Activated CD8-positive, alpha-beta T cell treated with anti-CD3 and anti-CD28 coated beads, Interleukin-2, amount 10 ng/mL, durations not matched to agents 7 days and 5 days (primary cell): ENCODE data around the gene IFI27. TPM values are rescaled to one million over a fixed set of nuclear protein-coding genes. Genes with fewer than 3 reads are reported as not detected.

Source experiments
- ATAC-seq: fragments of 150-1000 bp; cut with Tn5 transposase; one replicate; pipeline ENCODE4 v1.10.0; 2021; ENCODE audit warnings: moderate library complexity
- CTCF ChIA-PET: fragments of 350-600 bp; sonication (Branson Sonifier 250); formaldehyde crosslinking; loops from one replicate; lab custom pipeline; 2021; ENCODE audit warnings: antibody characterized with exemption; lab: Charles Lee
- POLR2A ChIA-PET: fragments of 350-600 bp; sonication (Branson Sonifier 250); formaldehyde crosslinking; loops from one replicate; lab custom pipeline; 2021; ENCODE audit warnings: antibody characterized with exemption; lab: Charles Lee
- DNase-seq: peaks from one replicate; pipeline ENCODE4 v3.0.0-alpha.2; 2020
- H3K27ac Mint-ChIP-seq: one replicate; pipeline ENCODE4 v1.8.0; 2021; ENCODE audit warnings: mild to moderate bottlenecking, mixed read lengths
- H3K27me3 Mint-ChIP-seq: one replicate; pipeline ENCODE4 v1.8.0; 2021; ENCODE audit warnings: low read depth, mixed read lengths
- H3K36me3 Mint-ChIP-seq: one replicate; pipeline ENCODE4 v1.8.0; 2021; ENCODE audit warnings: low read depth, mixed read lengths
- H3K4me1 Mint-ChIP-seq: one replicate; pipeline ENCODE4 v1.8.0; 2021; ENCODE audit warnings: low read depth, mixed read lengths
- H3K4me3 Mint-ChIP-seq: one replicate; pipeline ENCODE4 v1.8.0; 2021; ENCODE audit warnings: mild to moderate bottlenecking, mixed read lengths
- H3K9me3 Mint-ChIP-seq: one replicate; pipeline ENCODE4 v1.8.0; 2022; ENCODE audit warnings: mixed read lengths; ENCODE audit not compliant: insufficient read depth
- total RNA-seq, 2 experiments: library from RNA; stranded (reverse); gene quantifications; one replicate each; pipeline ENCODE4 v1.2.3, GENCODE V29; 2021

IFI27 gene
- total RNA-seq, 2 experiments from 2014 or later: 116 to 129 TPM

DNA sequence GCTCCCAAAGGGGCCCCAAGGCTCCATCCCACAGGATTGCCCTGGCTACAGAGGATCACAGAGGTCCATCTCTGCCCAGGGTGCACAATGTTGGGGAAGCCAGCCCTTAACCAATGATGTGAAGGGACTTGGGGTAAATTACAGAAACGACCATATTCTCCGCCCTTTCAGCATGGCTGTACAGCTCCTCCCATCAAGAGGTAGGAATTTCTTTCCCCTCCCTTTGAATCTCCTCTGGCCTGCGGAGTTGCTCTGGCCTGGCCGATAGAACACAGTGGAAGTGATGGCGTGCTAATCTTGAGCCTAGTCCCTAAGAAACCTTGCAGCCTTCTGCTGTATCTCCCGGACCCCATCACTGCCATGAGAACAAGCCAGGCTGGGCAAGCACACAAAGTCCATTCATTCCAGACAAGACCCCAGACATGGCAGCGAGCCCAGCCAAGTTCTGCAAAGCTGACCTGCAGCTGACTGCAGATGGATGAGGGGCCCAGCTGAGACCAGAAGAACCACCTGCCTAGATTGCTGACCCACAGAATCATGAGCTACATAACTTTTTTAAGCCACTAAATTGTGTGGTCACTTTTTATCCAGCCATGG lies 6.9 kb upstream of the IFI27 start:
- Mint-ChIP-seq H3K4me1 (no peaks in the 10 kb centered on the region), H3K4me3 (no peak overlapping the region), H3K27ac (no peak overlapping the region), H3K27me3 (no peaks in the 10 kb centered on the region), H3K36me3 (peaks cover 6% of the 10 kb centered on the region), H3K9me3 (no peaks in the 10 kb centered on the region)
- POLR2A ChIA-PET: interaction anchor here (0.8 to 1.3 kb wide), 2 partner anchors 8 to 154 kb away, joined by 3 read pairs; no protein-coding TSS in a partner anchor
- ATAC-seq (no peak), DNase-seq (no peak)
- CTCF ChIA-PET: interaction anchor here (0.7 to 2.3 kb wide), 3 partner anchors 26 to 164 kb away, joined by 3 to 6 read pairs (median 6); partner anchors contain the start of gene IFI27L2

DNA sequence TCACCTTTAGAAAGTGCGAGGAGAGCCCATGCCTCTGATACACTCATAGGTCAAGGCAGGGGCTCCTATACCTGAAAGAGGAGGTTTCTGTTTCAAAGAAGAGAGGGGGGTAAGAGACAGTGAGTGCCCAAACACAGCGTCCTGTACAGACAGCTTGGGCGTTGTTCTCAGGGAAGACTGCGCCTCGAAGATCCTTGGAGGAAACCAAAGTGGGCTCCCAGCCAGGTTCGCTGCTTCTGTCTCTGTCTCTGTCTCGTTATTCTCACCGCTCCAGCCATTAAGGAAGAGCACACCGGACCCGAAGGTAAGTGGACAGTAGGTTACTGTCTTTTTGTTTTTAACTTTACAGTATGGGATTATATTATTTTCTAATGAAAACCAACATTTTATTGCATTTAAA lies 5.8 kb upstream of the IFI27 start:
- no peak for DNase-seq
- no peak for ATAC-seq
- H3K9me3 Mint-ChIP-seq: no peaks in the 10 kb centered on the region
- no peaks in the 10 kb centered on the region for H3K27me3 Mint-ChIP-seq
- POLR2A ChIA-PET: no interaction called here
- CTCF ChIA-PET: interaction anchor here (1.7 to 2.3 kb wide), 2 partner anchors 32 to 165 kb away, joined by 6 read pairs; no protein-coding TSS in a partner anchor
- no peak overlapping the region for H3K4me3 Mint-ChIP-seq
- peaks cover 3% of the 10 kb centered on the region for H3K4me1 Mint-ChIP-seq
- no peak overlapping the region for H3K27ac Mint-ChIP-seq
- H3K36me3 Mint-ChIP-seq: peaks cover 4% of the 10 kb centered on the region

DNA sequence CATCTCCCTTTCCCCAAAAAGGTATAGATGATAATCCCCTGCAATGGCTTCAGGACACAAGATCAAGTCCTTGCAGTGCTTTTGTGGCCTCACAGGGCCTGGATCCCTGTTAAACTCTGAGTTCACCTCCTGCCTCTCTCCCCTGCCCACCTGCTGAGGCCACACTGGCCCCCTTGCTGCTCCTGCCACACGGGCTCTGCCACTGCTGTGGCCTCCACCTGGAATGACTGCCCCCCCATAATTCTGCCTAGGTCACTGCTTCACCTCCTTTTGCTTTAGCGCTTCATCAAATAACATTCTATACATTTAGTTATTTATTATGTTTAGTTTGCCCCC lies 653 bp upstream of the IFI27 start:
- DNase-seq (no peak), ATAC-seq (no peak)
- H3K27me3 Mint-ChIP-seq: no peaks in the 10 kb centered on the region
- POLR2A ChIA-PET: no interaction called here
- peak overlapping the region; percentile 64 for H3K27ac Mint-ChIP-seq
- peaks cover 10% of the 10 kb centered on the region for H3K36me3 Mint-ChIP-seq
- H3K9me3 Mint-ChIP-seq: no peaks in the 10 kb centered on the region
- peaks cover 33% of the 10 kb centered on the region for H3K4me1 Mint-ChIP-seq
- CTCF ChIA-PET: no interaction called here
- no peak overlapping the region for H3K4me3 Mint-ChIP-seq

DNA sequence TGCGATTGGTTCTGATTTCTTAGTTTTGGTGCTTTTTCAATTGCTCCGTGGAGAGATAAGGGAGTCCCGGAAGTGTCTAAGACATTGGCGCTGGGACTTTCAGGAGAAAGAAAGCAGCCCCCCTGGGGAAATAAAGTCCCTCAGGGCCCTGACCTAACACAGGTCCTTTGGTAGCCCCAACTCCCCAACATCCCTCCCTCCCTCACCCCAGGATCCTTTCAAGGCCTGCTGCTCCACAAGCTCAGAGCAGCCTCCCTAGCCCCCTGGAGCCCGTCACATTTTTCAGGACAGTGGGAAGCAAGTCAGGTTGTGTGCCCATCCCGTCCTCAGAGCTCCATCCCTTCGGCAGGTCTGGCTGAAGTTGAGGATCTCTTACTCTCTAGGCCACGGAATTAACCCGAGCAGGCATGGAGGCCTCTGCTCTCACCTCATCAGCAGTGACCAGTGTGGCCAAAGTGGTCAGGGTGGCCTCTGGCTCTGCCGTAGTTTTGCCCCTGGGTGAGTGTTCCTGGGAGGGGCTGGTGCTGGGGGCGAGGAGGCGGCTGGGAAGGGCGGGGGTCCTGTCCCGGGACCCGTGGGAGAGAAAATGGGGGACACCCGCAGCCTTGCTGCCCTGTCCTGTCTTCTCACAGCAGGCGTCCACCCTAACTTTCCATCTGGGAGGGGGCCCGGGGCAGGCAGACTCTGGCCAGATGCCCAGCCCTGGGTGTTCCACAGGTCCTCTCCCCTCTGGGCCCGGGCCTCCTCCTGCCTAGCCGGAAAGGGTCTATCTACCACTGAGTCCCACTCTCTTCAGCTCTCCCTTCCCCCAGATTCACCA lies 950 bp downstream of the IFI27 start:
- Mint-ChIP-seq H3K4me3 (peak overlapping the region; percentile 60), H3K27ac (peak overlapping the region; percentile 17), H3K27me3 (no peaks in the 10 kb centered on the region), H3K4me1 (peaks cover 40% of the 10 kb centered on the region), H3K36me3 (peaks cover 10% of the 10 kb centered on the region), H3K9me3 (no peaks in the 10 kb centered on the region)
- ChIA-PET CTCF (interaction anchor here (1.1 to 4.4 kb wide), 3 partner anchors 20 to 25 kb away, joined by 3 to 18 read pairs (median 4); no protein-coding TSS in a partner anchor), POLR2A (no interaction called here)
- DNase-seq (no peak), ATAC-seq (no peak)

DNA sequence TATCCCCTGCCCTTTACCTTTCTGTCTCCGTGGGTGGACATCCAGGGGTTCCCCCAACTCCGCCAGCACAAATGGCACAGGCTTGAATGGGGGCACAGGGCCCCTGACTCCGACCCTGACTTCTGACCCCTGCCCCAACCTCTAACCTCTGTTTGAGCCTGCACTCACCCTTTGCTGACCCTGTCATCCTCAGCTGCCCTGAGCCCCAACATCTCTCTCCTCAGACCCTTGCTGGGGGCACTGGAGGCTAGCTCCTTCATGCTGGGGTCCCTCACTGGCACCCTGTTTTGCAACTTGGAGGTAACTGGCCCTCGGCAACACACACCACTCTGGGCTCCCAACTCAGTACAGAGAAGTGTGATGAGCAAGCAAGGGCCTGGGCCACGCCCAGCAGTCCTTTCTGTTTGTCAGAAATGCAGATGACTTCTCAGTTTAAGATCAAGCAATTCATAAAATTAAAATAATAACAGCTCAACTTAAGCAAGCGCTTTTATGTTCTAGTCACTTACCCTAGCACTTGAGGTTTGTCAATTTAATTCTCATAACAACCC lies 2.1 kb downstream of the IFI27 start:
- ChIA-PET POLR2A (no interaction called here), CTCF (interaction anchor here (1.4 to 4.4 kb wide), 2 partner anchors 24 to 173 kb away, joined by 3 to 18 read pairs; no protein-coding TSS in a partner anchor)
- no peak for ATAC-seq
- Mint-ChIP-seq H3K4me1 (peaks cover 40% of the 10 kb centered on the region), H3K4me3 (peak overlapping the region; percentile 43), H3K27ac (no peak overlapping the region), H3K9me3 (no peaks in the 10 kb centered on the region), H3K27me3 (no peaks in the 10 kb centered on the region), H3K36me3 (peaks cover 10% of the 10 kb centered on the region)
- no peak for DNase-seq

DNA sequence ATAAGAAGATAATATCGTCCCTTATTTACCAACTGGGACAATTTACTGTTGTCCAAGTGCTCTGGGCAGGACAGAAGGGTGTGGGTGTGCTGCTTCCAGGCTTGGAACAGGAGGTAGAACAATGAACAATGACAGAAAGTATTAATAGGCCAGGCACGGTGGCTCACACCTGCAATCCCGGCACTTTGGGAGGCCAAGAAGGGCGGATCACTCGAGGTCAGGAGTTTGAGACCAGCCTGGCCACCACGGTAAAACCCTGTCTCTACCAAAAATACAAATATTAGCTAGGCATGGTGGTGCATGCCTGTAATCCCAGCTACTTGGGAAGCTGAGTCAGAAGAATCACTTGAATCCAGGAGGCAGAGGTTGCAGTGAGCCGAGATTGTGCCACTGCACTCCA lies 2.5 kb downstream of the IFI27 start:
- peaks cover 45% of the 10 kb centered on the region for H3K4me1 Mint-ChIP-seq
- no peaks in the 10 kb centered on the region for H3K9me3 Mint-ChIP-seq
- ChIA-PET POLR2A (no interaction called here), CTCF (interaction anchor here (1.4 to 4.4 kb wide), 2 partner anchors 24 to 174 kb away, joined by 3 to 18 read pairs; no protein-coding TSS in a partner anchor)
- DNase-seq: no peak
- H3K27ac Mint-ChIP-seq: no peak overlapping the region
- H3K4me3 Mint-ChIP-seq: no peak overlapping the region
- ATAC-seq: no peak
- H3K36me3 Mint-ChIP-seq: peaks cover 7% of the 10 kb centered on the region
- H3K27me3 Mint-ChIP-seq: no peaks in the 10 kb centered on the region

DNA sequence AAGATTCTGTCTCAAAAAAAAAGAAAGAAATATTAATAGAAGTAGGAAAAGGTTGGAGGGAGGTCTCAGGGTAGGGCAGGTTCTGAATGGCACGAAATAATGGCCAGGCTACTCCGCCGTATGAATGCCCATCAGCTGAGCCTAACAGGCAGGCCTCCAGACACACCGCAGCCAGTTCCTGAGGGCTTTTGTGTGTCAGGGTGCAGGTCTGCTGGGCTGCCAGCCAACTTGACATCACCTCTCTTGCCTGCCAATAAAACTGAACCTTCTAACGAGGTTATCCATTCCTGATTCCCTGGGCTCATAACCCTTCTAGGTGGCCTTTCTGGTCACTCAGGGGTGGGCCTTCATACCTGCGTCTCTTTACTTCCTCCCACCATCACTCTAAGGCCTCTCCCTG lies 3.0 kb downstream of the IFI27 start:
- ATAC-seq (no peak), DNase-seq (no peak)
- Mint-ChIP-seq H3K4me1 (peaks cover 48% of the 10 kb centered on the region), H3K9me3 (no peaks in the 10 kb centered on the region), H3K27ac (no peak overlapping the region), H3K27me3 (no peaks in the 10 kb centered on the region), H3K4me3 (no peak overlapping the region), H3K36me3 (peaks cover 6% of the 10 kb centered on the region)
- CTCF ChIA-PET: interaction anchor here (1.1 to 4.4 kb wide), 3 partner anchors 23 to 174 kb away, joined by 3 to 18 read pairs (median 4); no protein-coding TSS in a partner anchor
- POLR2A ChIA-PET: no interaction called here

DNA sequence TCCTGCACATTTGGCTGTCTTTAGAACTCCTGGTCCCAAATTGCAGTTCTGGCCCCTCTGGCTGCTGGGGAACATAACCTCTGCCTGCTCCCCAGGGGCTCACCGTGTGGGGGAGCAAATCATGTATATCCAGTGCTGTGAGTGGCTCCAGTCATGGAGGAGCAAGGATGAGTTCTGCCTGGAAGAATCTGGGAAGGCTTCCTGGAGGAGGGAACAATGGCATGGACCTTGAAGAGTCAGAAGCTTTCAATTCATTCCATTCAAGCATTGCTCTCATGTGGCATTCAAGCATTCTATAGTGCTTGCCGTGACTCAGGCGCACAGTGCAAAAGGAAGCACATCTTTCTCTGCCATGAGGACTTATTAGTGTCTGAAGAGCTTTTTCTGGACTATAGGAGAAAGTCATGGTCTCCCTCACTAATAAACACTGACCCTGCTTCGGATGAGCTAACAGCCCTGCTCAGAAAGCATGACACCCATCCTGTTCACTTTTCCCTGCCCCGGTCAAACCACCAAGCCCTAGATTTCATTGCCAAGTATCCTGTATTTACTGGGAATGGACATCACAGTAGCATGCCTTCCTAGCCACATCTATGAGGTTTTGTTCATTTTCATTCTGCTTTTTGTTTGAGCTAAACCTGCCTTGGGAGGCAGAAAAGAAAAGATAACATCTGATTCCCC lies 3.5 kb downstream of the IFI27 start:
- POLR2A ChIA-PET: no interaction called here
- Mint-ChIP-seq H3K4me1 (peaks cover 48% of the 10 kb centered on the region), H3K36me3 (peaks cover 6% of the 10 kb centered on the region), H3K4me3 (no peak overlapping the region), H3K27me3 (no peaks in the 10 kb centered on the region), H3K9me3 (no peaks in the 10 kb centered on the region), H3K27ac (no peak overlapping the region)
- DNase-seq (no peak), ATAC-seq (no peak)
- CTCF ChIA-PET: interaction anchor here (0.9 to 4.4 kb wide), 6 partner anchors 15 to 174 kb away, joined by 3 to 18 read pairs (median 4); partner anchors contain the start of gene IFI27L2

DNA sequence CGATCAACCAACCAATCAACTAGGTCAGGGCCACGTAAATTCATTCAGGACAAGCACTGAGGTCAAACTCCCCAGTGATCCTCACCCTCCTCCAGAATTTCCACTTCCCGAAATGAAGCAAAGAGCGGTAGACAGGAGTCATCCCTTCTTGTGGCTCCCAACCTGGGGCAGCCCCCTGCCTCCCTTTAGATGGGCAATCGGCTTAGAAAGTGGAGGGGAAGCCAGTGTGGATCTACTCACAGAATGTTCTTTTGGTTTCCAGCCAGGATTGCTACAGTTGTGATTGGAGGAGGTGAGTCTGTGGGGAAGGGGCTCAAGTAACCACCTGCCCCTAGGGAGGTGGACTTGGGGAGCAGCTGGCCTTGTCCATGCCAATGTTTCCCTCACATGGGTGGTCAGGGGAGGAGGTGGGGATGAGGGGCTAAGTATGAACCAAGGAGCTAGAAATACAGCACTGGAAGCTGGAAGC lies 4.1 kb downstream of the IFI27 start:
- Mint-ChIP-seq H3K4me1 (peaks cover 46% of the 10 kb centered on the region), H3K27me3 (no peaks in the 10 kb centered on the region), H3K9me3 (peaks cover 3% of the 10 kb centered on the region), H3K4me3 (no peak overlapping the region), H3K36me3 (peaks cover 9% of the 10 kb centered on the region), H3K27ac (no peak overlapping the region)
- ChIA-PET POLR2A (no interaction called here), CTCF (interaction anchor here (0.9 to 4.4 kb wide), 7 partner anchors 15 to 175 kb away, joined by 3 to 18 read pairs (median 4); partner anchors contain the start of gene IFI27L2)
- ATAC-seq: no peak
- DNase-seq: no peak

DNA sequence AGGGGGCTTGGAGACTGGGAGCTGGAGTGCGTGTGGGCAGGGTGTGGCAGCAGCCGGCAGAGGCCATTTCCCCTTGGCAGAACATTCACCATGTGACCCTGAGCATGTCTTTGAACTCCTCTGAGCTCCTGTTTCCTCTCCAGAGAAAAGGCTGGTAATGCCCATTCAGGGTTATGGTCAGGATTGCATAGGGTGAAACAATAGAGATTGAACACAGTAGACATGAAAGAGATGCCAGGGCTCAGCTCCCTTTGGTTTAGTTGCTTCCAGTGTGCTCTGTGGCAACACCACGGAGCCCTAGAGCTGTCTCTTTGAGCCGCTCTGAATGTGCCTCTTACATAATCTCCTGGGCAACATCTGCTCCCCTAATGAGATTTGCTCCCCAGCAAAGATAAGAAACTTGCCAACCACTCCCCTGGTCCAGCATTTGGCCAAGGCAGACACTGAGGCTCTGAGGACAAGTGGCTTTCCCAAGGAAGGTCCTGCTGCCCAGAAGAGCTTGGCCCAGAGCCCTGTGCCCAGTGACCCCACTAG lies 4.6 kb downstream of the IFI27 start:
- Mint-ChIP-seq H3K36me3 (peaks cover 11% of the 10 kb centered on the region), H3K4me3 (no peak overlapping the region), H3K27ac (peak overlapping the region; percentile 18), H3K4me1 (peaks cover 41% of the 10 kb centered on the region), H3K27me3 (no peaks in the 10 kb centered on the region), H3K9me3 (peaks cover 6% of the 10 kb centered on the region)
- CTCF ChIA-PET: interaction anchor here (0.9 to 4.4 kb wide), 6 partner anchors 14 to 175 kb away, joined by 3 to 18 read pairs (median 4); partner anchors contain the start of gene IFI27L2
- ATAC-seq (no peak), DNase-seq (no peak)
- POLR2A ChIA-PET: no interaction called here

DNA sequence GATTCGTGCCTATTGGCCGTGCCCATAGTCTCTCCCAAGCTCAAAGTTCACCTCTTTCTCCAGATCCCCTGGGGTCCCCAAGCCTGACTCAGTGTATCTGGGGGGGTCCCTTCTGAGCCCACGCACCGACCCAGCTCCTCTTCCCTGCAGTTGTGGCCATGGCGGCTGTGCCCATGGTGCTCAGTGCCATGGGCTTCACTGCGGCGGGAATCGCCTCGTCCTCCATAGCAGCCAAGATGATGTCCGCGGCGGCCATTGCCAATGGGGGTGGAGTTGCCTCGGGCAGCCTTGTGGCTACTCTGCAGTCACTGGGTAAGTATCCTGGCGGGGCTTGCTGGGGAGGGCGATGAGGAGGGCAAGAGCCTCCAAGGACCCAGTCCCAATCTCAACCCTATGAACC lies 5.1 kb downstream of the IFI27 start:
- CTCF ChIA-PET: interaction anchor here (1.0 to 4.4 kb wide), 5 partner anchors 16 to 176 kb away, joined by 3 to 18 read pairs (median 4); no protein-coding TSS in a partner anchor
- H3K27ac Mint-ChIP-seq: peak overlapping the region; percentile 18

More for the DNA sequence above, 5.1 kb downstream of the IFI27 start:
- POLR2A ChIA-PET: no interaction called here
- ATAC-seq (no peak), DNase-seq (no peak)
- H3K4me1 Mint-ChIP-seq: peaks cover 38% of the 10 kb centered on the region
- no peak overlapping the region for H3K4me3 Mint-ChIP-seq
- H3K27me3 Mint-ChIP-seq: peaks cover 3% of the 10 kb centered on the region
- peaks cover 6% of the 10 kb centered on the region for H3K9me3 Mint-ChIP-seq
- H3K36me3 Mint-ChIP-seq: peaks cover 11% of the 10 kb centered on the region
